GM23338 (cell line): ENCODE measurements around the gene TRPC4AP. TPM values are rescaled to one million over a fixed set of nuclear protein-coding genes. Genes with fewer than 3 reads are reported as not detected.
"Not testable (repeated sequence)": the region's sequence is repeated elsewhere in the genome, so short reads cannot be mapped to it uniquely, and the experiment has no call there.

Source experiments
- ATAC-seq: fragments of 200-7000 bp; cut with Tn5 transposase; 3 replicates; pipeline ENCODE4 v1.9.1; 2020
- DNase-seq: peaks from one replicate; pipeline ENCODE4 v3.0.0-alpha.2; 2015; ENCODE audit warnings: low spot score
- H2AFZ ChIP-seq: fragments of 200-600 bp; sonication (generic); 2 replicates; pipeline ENCODE4 v1.8.0; 2016; ENCODE audit warnings: antibody characterized with exemption, mild to moderate bottlenecking, moderate library complexity
- H3F3A ChIP-seq: fragments of 200-600 bp; sonication (generic); replicated peaks from 2 replicates; pipeline ENCODE4 v1.8.0; 2017; ENCODE audit warnings: antibody characterized with exemption, mixed run types, low read depth
- H3K27ac ChIP-seq: fragments of 200-600 bp; sonication (generic); 2 replicates; pipeline ENCODE4 v1.6.1; 2016; ENCODE audit warnings: low read depth
- H3K27me3 ChIP-seq: fragments of 200-600 bp; sonication (generic); 2 replicates; pipeline ENCODE4 v1.8.0; 2016; ENCODE audit warnings: mild to moderate bottlenecking, mixed run types, moderate library complexity; ENCODE audit not compliant: insufficient read depth
- H3K36me3 ChIP-seq: fragments of 200-600 bp; sonication (generic); 2 replicates; pipeline ENCODE4 v1.8.0; 2016; ENCODE audit warnings: mild to moderate bottlenecking; ENCODE audit not compliant: insufficient read depth
- H3K4me1 ChIP-seq: fragments of 200-600 bp; sonication (generic); 2 replicates; pipeline ENCODE4 v1.8.0; 2016; ENCODE audit warnings: mild to moderate bottlenecking, moderate library complexity; ENCODE audit not compliant: insufficient read depth
- H3K4me2 ChIP-seq: fragments of 200-600 bp; sonication (generic); 2 replicates; pipeline ENCODE4 v1.7.1; 2017; ENCODE audit warnings: mixed run types
- H3K4me3 ChIP-seq: fragments of 200-600 bp; sonication (generic); 2 replicates; pipeline ENCODE4 v1.6.1; 2016; ENCODE audit warnings: mixed run types
- H3K79me2 ChIP-seq: fragments of 200-600 bp; sonication (generic); replicated peaks from 2 replicates; pipeline ENCODE4 v1.8.0; 2017; ENCODE audit warnings: mild to moderate bottlenecking; ENCODE audit not compliant: insufficient read depth
- H3K9me2 ChIP-seq: fragments of 200-600 bp; sonication (generic); 2 replicates; pipeline ENCODE4 v1.8.0; 2017; ENCODE audit not compliant: insufficient read depth
- H4K20me1 ChIP-seq: fragments of 200-600 bp; sonication (generic); replicated peaks from 2 replicates; pipeline ENCODE4 v1.8.0; 2017; ENCODE audit warnings: mild to moderate bottlenecking; ENCODE audit not compliant: insufficient read depth
- H3K27ac Mint-ChIP-seq: 2 replicates; pipeline ENCODE4 v1.8.0; 2020; ENCODE audit warnings: inconsistent platforms, mild to moderate bottlenecking, moderate library complexity, mixed read lengths
- H3K27me3 Mint-ChIP-seq: 3 replicates; pipeline ENCODE4 v1.8.0; 2022; ENCODE audit warnings: low read depth, mild to moderate bottlenecking, moderate library complexity, mixed read lengths, inconsistent platforms; ENCODE audit not compliant: insufficient read depth, poor library complexity
- H3K36me3 Mint-ChIP-seq: 3 replicates; pipeline ENCODE4 v1.8.0; 2021; ENCODE audit warnings: low read depth, mild to moderate bottlenecking, inconsistent platforms, moderate library complexity, mixed read lengths
- H3K4me1 Mint-ChIP-seq: 3 replicates; pipeline ENCODE4 v1.8.0; 2020; ENCODE audit warnings: mild to moderate bottlenecking, inconsistent platforms, mixed read lengths
- H3K4me3 Mint-ChIP-seq: 3 replicates; pipeline ENCODE4 v1.8.0; 2021; ENCODE audit warnings: moderate library complexity, mild to moderate bottlenecking, inconsistent platforms, mixed read lengths
- H3K9me3 Mint-ChIP-seq: 3 replicates; pipeline ENCODE4 v1.8.0; 2020; ENCODE audit warnings: moderate library complexity, mild to moderate bottlenecking, inconsistent platforms, mixed read lengths
- CREB1 ChIP-seq: fragments of 250-450 bp; sonication (Bioruptor Pico); IDR thresholded peaks from 2 replicates; pipeline ENCODE4 v1.5.0; 2020; ENCODE audit warnings: low read depth, mild to moderate bottlenecking, moderate library complexity
- CTCF ChIP-seq, 2 experiments: fragments of 200-600 bp in 1 of 2; sonication (generic) in 1 of 2; conservative IDR thresholded peaks; 2 replicates each; pipeline versions ENCODE4 v1.5.1 to v1.6.1; 2016 to 2017; ENCODE audit warnings: antibody characterized with exemption in 2 of 2, low read depth in 2 of 2, mild to moderate bottlenecking in 2 of 2, moderate library complexity in 1 of 2
- EZH2phosphoT487 ChIP-seq: fragments of 200-600 bp; sonication (generic); IDR thresholded peaks from one replicate; pipeline ENCODE4 v1.8.1; 2018; ENCODE audit warnings: antibody characterized with exemption; ENCODE audit not compliant: unreplicated experiment
- JUNB ChIP-seq: IDR thresholded peaks from one replicate; pipeline ENCODE4 v1.6.1; 2016; ENCODE audit warnings: antibody characterized with exemption; ENCODE audit not compliant: unreplicated experiment
- POLR2AphosphoS5 ChIP-seq: IDR thresholded peaks from 2 replicates; pipeline ENCODE4 v1.6.1; 2016; ENCODE audit warnings: antibody characterized with exemption, low read depth
- REST ChIP-seq: IDR thresholded peaks from one replicate; pipeline ENCODE4 v1.6.1; 2018; ENCODE audit warnings: antibody characterized with exemption; ENCODE audit not compliant: unreplicated experiment
- STAT1 ChIP-seq: IDR thresholded peaks from one replicate; pipeline ENCODE4 v1.6.1; 2016; ENCODE audit warnings: antibody characterized with exemption; ENCODE audit not compliant: unreplicated experiment
- ZNF114 ChIP-seq: fragments of 250-450 bp; sonication (Bioruptor Pico); IDR thresholded peaks from 2 replicates; pipeline ENCODE4 v1.5.0; 2020; ENCODE audit warnings: mild to moderate bottlenecking, moderate library complexity
- polyA plus RNA-seq: library from polyadenylated mRNA; unstranded; fragments of >200 nt; fragmentation: Nextera tagmentation; extraction: Ambion mirVana; gene quantifications from 2 replicates; pipeline ENCODE4 v1.2.1, GENCODE V29; 2016
- total RNA-seq: library from RNA; depleted of rRNA; stranded (reverse); fragments of >200 nt; shearing (Covaris generic); gene quantifications from 2 replicates; pipeline ENCODE4 v1.2.3, GENCODE V29; 2014

The TRPC4AP gene
- total and polyA plus RNA-seq, 2 experiments from 2014 or later: 48.8 to 89.5 TPM

- TF ChIP-seq EZH2phosphoT487 (no peak), JUNB (no peak), ZNF114 (no peak), CTCF (conservative IDR thresholded peaks at IDR 0.05; ENCODE audit: low read depth in 2 of 2) (no peak), REST (no peak), CREB1 (CRISPR knock-in tag) (no peak)
Measured at GRCh38 chr20:35115606-35116005, 23.0 kb upstream of the TRPC4AP start (continued).

- not testable (repeated sequence) for H4K20me1 ChIP-seq, H3K9me3 Mint-ChIP-seq, H3K4me1 Mint-ChIP-seq
Measured at GRCh38 chr20:35112276-35112675, 19.7 kb upstream of the TRPC4AP start.

GRCh38 chr20:35111141-35111888, 18.7 kb upstream of the TRPC4AP start:
- Mint-ChIP-seq H3K4me3 (no peak overlapping the region), H3K27me3 (no peaks in the 10 kb centered on the region), H3K9me3 (no peaks in the 10 kb centered on the region), H3K36me3 (peaks cover 6% of the 10 kb centered on the region; the same call in 2 of the 3 replicates), H3K4me1 (no peaks in the 10 kb centered on the region), H3K27ac (no peak overlapping the region)
- Histone ChIP-seq H3K79me2 (no peaks in the 10 kb centered on the region), H3K27me3 (no peaks in the 10 kb centered on the region), H3F3A (no peaks in the 10 kb centered on the region), H3K4me3 (no peak overlapping the region), H3K36me3 (no peaks in the 10 kb centered on the region; the same call in 1 of the 2 replicates), H4K20me1 (no peaks in the 10 kb centered on the region), H2AFZ (no peak overlapping the region), H3K4me1 (no peaks in the 10 kb centered on the region), H3K27ac (no peak overlapping the region), H3K9me2 (no peaks in the 10 kb centered on the region), H3K4me2 (no peak overlapping the region)
- ATAC-seq (no peak), DNase-seq (no peak)
- TF ChIP-seq STAT1: no peak
- no peak for TF ChIP-seq POLR2AphosphoS5
- TF ChIP-seq ZNF114: no peak

More at GRCh38 chr20:35112276-35112675, 19.7 kb upstream of the TRPC4AP start:
- not testable (repeated sequence) for H3K79me2 ChIP-seq, H3K27me3 Mint-ChIP-seq, H3F3A ChIP-seq, H3K4me3 Mint-ChIP-seq, H3K27ac ChIP-seq, DNase-seq, H3K4me3 ChIP-seq, H2AFZ ChIP-seq, H3K36me3 Mint-ChIP-seq, ATAC-seq, H3K27me3 ChIP-seq, H3K9me2 ChIP-seq, H3K27ac Mint-ChIP-seq, H3K36me3 ChIP-seq, H3K4me2 ChIP-seq, H3K4me1 ChIP-seq
